ENCODE measurements around the gene TSKS.

Gene TSKS

DNA sequence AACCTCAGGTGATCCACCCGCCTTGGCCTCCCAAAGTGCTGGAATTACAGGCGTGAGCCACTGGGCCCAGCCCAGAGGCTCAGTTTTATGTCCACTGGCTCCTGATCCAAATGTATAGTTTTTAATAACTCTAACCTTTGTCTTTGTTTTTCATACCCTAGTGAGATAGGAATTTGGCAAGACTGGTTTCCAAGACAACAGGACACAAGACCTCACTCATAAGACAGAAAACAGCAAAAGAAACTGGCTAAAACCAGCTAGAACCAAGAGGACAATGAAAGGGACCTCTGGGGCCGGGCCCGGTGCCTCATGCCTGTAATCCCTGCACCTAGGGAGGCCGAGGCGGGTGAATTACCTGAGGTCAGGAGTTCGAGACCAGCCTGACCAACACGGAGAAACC lies 44.6 kb downstream of the TSKS start:
- no peak for DNase-seq (ENCODE audit: low read depth in 2 of 2)

GRCh38 chr19:49716154-49716553 lies 47.0 kb downstream of the TSKS start:
- DNase-seq (ENCODE audit: low read depth in 2 of 2): no peak

DNA sequence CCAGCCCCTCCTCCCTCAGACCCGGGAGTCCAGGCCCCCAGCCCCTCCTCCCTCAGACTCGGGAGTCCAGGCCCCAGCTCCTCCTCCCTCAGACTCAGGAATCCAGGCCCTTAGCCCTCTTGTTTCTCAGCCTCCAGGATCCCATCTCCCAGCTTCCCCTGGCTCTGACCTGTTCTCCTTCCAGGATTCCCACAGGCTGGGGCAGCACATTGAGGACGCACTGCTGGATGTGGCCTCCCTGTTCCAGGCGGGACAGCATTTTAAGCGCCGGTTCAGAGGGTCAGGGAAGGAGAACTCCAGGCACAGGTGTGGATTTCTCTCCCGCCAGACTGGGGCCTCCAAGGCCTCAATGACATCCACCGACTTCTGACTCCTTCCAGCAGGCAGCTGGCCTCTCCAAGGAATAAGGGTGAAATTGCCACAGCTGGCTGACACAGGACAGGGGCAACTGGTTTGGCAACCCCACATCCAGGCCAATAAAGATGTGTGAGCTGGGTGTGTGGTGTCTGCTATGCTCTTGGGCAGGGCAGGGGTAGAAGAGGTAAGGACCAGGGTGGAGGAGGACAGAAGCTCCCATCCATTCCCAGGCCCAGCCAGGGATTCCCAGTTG lies 49.8 kb downstream of the TSKS start:
- DNase-seq (ENCODE audit: low read depth in 2 of 2): no peak

DNA sequence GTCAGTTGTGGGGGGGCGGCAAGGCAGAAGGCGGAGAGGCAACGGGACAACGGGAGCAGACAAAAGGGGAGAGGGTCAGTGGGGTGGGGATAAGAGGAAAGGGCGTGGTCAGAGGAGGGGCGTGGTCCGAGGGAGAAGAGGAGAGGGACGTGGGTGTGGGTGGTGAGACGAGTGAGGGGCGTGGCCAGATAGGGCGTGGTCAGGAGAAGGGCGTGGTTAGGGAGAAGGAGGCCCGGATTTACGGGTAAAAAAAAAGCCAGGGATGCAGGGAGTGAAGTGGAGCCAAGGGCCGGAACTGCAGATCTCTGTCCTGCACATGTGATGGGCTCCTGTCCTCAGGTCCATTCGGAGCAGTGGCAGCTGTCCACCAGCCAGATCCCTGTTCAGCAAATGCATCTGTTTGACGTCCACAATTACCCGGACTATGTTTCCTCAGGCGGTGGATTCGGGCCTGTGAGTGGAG lies 50.7 kb downstream of the TSKS start:
- DNase-seq (ENCODE audit: low read depth in 2 of 2): no peak

GRCh38 chr19:49710372-49710951 lies 52.6 kb downstream of the TSKS start:
- DNase-seq (ENCODE audit: low read depth in 2 of 2): no peak

DNA sequence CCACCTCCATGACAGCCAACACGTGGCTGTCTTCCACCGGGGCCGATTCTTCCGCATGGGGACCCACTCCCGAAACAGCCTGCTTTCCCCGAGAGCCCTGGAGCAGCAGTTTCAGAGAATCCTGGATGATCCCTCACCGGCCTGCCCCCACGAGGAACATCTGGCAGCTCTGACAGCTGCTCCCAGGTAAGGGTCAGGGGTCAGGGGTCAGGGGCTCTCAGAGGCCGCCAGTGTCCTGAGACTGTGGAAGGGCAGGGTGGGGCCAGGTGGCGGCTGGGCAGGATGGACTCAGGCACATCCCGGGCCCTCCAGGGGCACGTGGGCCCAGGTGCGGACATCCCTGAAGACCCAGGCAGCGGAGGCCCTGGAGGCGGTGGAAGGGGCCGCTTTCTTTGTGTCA lies 57.2 kb downstream of the TSKS start:
- DNase-seq (ENCODE audit: low read depth in 2 of 2): no peak

DNA sequence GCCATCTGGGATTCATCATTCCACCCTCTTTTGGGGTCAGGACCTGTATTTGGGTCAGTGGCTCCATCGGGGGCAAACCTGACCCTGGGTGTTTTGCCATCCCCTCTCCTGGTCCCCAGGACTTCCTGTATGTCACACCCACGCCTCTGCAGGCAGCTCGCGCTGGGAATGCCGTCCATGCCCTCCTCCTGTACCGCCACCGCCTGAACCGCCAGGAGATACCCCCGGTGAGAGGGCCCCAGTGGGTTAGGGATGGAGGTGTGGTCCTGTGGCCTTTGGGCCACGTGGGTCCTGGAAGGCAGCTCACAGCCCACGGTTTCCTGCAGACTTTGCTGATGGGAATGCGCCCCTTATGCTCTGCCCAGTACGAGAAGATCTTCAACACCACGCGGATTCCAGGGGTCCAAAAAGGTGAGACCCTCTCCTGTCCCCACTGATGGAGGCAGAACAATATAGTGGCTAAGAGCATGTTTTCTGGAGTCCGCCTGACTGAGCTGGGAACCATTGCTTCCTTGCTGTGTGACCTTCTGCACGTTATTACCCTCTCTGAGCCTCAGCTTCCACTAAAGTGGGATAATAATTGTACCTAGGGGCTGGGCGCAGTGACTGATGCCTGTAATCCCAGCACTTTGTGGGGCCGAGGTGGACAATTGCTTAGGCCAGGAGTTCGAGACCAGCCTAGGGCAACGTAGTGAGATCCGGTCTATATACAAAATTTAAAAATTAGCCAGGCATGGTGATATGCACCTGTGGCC lies 58.0 kb downstream of the TSKS start:
- DNase-seq (ENCODE audit: low read depth in 2 of 2): no peak

DNA sequence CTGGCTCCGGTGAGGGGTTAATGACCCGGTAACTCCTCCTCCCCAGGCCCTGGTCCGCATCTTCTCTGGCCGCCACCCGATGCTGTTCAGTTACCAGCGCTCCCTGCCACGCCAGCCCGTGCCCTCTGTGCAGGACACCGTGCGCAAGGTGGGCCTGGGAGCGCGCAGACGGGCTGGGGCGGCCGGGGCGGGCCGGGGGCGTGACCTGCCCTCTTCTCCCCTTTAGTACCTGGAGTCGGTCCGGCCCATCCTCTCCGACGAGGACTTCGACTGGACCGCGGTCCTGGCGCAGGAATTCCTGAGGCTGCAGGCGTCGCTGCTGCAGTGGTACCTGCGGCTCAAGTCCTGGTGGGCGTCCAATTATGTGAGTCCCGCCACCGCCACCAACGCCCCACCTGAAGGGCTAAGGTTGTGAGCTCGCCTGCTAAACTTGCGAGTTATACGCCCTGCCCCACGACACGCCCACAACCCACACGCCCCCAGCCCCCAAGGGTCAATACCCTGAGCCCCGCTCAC lies 61.8 kb downstream of the TSKS start:
- no peak for DNase-seq (ENCODE audit: low read depth in 2 of 2)

GRCh38 chr19:49700563-49700962 lies 62.5 kb downstream of the TSKS start:
- DNase-seq (ENCODE audit: low read depth in 2 of 2): no peak

GRCh38 chr19:49699364-49699763 lies 63.7 kb downstream of the TSKS start:
- no peak for DNase-seq (ENCODE audit: low read depth in 2 of 2)

GRCh38 chr19:49696865-49697264 lies 66.2 kb downstream of the TSKS start:
- DNase-seq (ENCODE audit: low read depth in 2 of 2): no peak

DNA sequence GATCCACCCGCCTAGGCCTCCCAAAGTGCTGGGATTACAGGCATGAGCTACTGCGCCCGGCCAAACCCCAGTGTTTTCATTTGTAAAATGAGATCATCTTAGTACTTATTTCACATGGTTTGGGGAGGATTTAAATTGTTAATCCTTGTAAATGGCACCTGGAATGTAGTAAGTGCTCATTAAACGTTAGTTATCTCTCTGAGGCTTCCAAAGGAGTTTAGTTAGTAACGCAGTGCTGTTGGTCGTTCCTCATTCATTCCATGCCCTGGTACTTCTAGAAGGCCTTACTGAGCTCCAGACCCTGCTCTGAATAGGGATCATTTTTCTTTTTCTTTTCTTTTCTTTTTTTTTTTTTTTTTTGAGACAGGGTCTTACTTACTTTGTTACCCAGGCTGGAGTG lies 67.0 kb downstream of the TSKS start:
- no peak for DNase-seq (ENCODE audit: low read depth in 2 of 2)

- no peak for DNase-seq (ENCODE audit: low read depth in 2 of 2)
Measured at GRCh38 chr19:49692147-49692506, 71.0 kb downstream of the TSKS start.

DNA sequence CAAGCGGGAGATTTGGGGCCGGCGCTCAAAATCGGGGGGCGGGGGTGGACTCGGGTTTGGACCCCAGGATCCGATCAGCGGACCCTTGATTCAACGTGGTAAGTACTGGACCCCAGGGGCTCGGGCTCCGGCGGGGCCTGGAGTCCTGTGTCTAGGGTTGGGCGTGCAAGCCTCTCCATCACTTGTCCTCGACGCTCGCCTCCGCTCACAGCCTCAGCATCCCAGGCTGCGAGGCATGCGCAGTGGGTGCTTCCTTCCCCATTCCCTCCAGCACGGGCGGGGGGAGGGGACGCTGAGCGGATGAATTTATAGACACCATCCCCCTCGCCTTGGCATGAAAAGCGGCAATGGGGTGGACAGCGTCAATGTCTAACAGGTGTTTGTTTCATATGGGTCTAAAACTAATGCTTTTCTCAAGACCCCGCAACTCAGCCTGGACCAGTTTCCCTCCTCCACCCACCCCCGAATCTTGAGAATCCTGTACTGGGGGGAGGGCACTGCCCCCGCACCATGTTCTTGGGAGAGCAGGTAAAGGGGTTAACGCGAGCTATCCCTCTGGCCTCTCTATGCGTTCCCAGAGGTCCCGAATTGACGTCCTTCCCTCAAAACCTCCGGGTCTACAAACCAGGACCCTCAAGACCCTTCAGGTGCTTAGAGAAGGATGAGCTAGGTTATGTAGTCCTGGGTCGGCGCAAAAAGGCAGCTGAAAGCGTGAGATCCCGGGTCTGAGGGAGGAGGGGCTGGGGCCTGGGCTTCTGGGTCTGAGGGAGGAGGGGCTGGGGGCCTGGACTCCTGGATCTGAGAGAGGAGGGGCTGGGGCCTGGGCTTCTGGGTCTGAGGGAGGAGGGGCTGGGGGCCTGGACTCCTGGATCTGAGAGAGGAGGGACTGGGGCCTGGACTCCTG lies 71.6 kb downstream of the TSKS start:
- no peak for DNase-seq (ENCODE audit: low read depth in 2 of 2)

- peak; percentile 62 to 63 for DNase-seq (ENCODE audit: low read depth in 2 of 2)
Measured at GRCh38 chr19:49690656-49691242, 72.4 kb downstream of the TSKS start, which contains the start of gene CPT1C. CPT1C (plus strand) TSS chr19:49691116; CDS start chr19:49692253, 1,137 bp downstream.

- DNase-seq (ENCODE audit: low read depth in 2 of 2): no peak
Measured at GRCh38 chr19:49690079-49690655, 72.9 kb downstream of the TSKS start.

Data from stimulated activated CD4-positive, alpha-beta T cell treated with anti-CD3 and anti-CD28 coated beads, Interleukin-4, amount 100 ng/mL, for 48 hours (primary cell).